Measurements from ENCODE around the gene DIAPH3.

Gene DIAPH3

GRCh38 chr13:59865398-59865797 is 298.3 kb downstream of the DIAPH3 start:
- H3K9me2 ChIP-seq (replicated peaks; ENCODE audit: low read depth, low read length) = no peaks in the 10 kb centered on the region
- no peaks in the 10 kb centered on the region for H3K4me1 ChIP-seq (ENCODE audit: insufficient read depth, low read length, poor library complexity, severe bottlenecking)
- TF ChIP-seq EZH2phosphoT487 (IDR thresholded peaks at IDR 0.05; ENCODE audit: borderline replicate concordance) (no peak), CTCF (conservative IDR thresholded peaks at IDR 0.05; ENCODE audit: low read length) (no peak)
- H2AFZ ChIP-seq (ENCODE audit: low read length) = no peak overlapping the region
- no peaks in the 10 kb centered on the region for H3K36me3 ChIP-seq (ENCODE audit: insufficient read depth, low read length)
- H3K4me2 ChIP-seq (ENCODE audit: low read depth, low read length, poor library complexity, severe bottlenecking) = no peak overlapping the region
- H4K20me1 ChIP-seq (ENCODE audit: insufficient read depth, low read length, poor library complexity, severe bottlenecking) = no peaks in the 10 kb centered on the region
- no peaks in the 10 kb centered on the region for H3K79me2 ChIP-seq (ENCODE audit: insufficient read depth, low read length)
- H3K9ac ChIP-seq (ENCODE audit: low read depth, low read length, poor library complexity, severe bottlenecking) = no peak overlapping the region
- no peak overlapping the region for H3K4me3 ChIP-seq (ENCODE audit: low read length, poor library complexity, severe bottlenecking)
- H3K9me3 ChIP-seq (ENCODE audit: insufficient read depth, low read depth, low read length) = no peaks in the 10 kb centered on the region
- H3F3A ChIP-seq (ENCODE audit: low read depth) = no peaks in the 10 kb centered on the region
- H3K27me3 ChIP-seq (ENCODE audit: insufficient read depth, low read length, poor library complexity, severe bottlenecking) = no peaks in the 10 kb centered on the region

- Histone ChIP-seq H3K79me2 (ENCODE audit: insufficient read depth, low read length) (no peaks in the 10 kb centered on the region), H3K9ac (ENCODE audit: low read depth, low read length, poor library complexity, severe bottlenecking) (no peak overlapping the region), H2AFZ (ENCODE audit: low read length) (no peak overlapping the region), H4K20me1 (ENCODE audit: insufficient read depth, low read length, poor library complexity, severe bottlenecking) (no peaks in the 10 kb centered on the region), H3K36me3 (ENCODE audit: insufficient read depth, low read length) (no peaks in the 10 kb centered on the region), H3K4me2 (ENCODE audit: low read depth, low read length, poor library complexity, severe bottlenecking) (no peak overlapping the region), H3K9me2 (replicated peaks; ENCODE audit: low read depth, low read length) (no peaks in the 10 kb centered on the region), H3K9me3 (ENCODE audit: insufficient read depth, low read depth, low read length) (no peaks in the 10 kb centered on the region), H3K4me1 (ENCODE audit: insufficient read depth, low read length, poor library complexity, severe bottlenecking) (no peaks in the 10 kb centered on the region), H3K27me3 (ENCODE audit: insufficient read depth, low read length, poor library complexity, severe bottlenecking) (no peaks in the 10 kb centered on the region), H3K4me3 (ENCODE audit: low read length, poor library complexity, severe bottlenecking) (no peak overlapping the region), H3F3A (ENCODE audit: low read depth) (no peaks in the 10 kb centered on the region)
- TF ChIP-seq EZH2phosphoT487 (IDR thresholded peaks at IDR 0.05; ENCODE audit: borderline replicate concordance) (no peak), CTCF (conservative IDR thresholded peaks at IDR 0.05; ENCODE audit: low read length) (no peak)
Measured at GRCh38 chr13:59863621-59864020, 300.1 kb downstream of the DIAPH3 start.

DNA sequence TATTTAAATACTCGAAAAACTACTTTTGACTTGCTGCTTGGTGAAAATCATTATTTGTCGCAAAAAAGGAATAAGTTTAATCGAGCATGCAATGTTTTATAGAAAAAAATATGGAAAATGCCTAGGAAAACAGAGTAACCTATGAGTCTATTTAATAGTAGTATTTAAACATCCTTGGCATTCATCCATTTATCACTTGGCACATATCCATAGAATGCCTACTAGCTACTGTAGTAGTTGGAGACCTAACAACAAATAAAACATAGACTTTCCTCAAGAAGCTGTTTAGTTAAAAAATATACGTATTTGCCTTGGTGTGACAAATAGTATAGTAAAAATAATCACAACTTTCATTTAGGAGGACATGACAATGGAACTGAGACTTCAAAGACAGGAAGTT is 302.1 kb downstream of the DIAPH3 start:
- no peak overlapping the region for H2AFZ ChIP-seq (ENCODE audit: low read length)
- TF ChIP-seq EZH2phosphoT487 (IDR thresholded peaks at IDR 0.05; ENCODE audit: borderline replicate concordance) = no peak
- TF ChIP-seq CTCF (conservative IDR thresholded peaks at IDR 0.05; ENCODE audit: low read length) = no peak
- no peaks in the 10 kb centered on the region for H3K9me2 ChIP-seq (replicated peaks; ENCODE audit: low read depth, low read length)
- no peak overlapping the region for H3K9ac ChIP-seq (ENCODE audit: low read depth, low read length, poor library complexity, severe bottlenecking)
- no peaks in the 10 kb centered on the region for H3F3A ChIP-seq (ENCODE audit: low read depth)
- no peaks in the 10 kb centered on the region for H3K27me3 ChIP-seq (ENCODE audit: insufficient read depth, low read length, poor library complexity, severe bottlenecking)
- H3K79me2 ChIP-seq (ENCODE audit: insufficient read depth, low read length) = no peaks in the 10 kb centered on the region
- no peaks in the 10 kb centered on the region for H3K9me3 ChIP-seq (ENCODE audit: insufficient read depth, low read depth, low read length)
- H3K36me3 ChIP-seq (ENCODE audit: insufficient read depth, low read length) = no peaks in the 10 kb centered on the region
- no peak overlapping the region for H3K4me3 ChIP-seq (ENCODE audit: low read length, poor library complexity, severe bottlenecking)
- no peaks in the 10 kb centered on the region for H3K4me1 ChIP-seq (ENCODE audit: insufficient read depth, low read length, poor library complexity, severe bottlenecking)
- no peak overlapping the region for H3K4me2 ChIP-seq (ENCODE audit: low read depth, low read length, poor library complexity, severe bottlenecking)
- H4K20me1 ChIP-seq (ENCODE audit: insufficient read depth, low read length, poor library complexity, severe bottlenecking) = no peaks in the 10 kb centered on the region
